ENCODE measurements around the gene CAPN9. TPM values are rescaled to one million over a fixed set of nuclear protein-coding genes. Genes with fewer than 3 reads are reported as not detected.
A peak's percentile ranks its signal among the peaks of the same experiment; 100 is the strongest.

Gene CAPN9
- polyA plus RNA-seq, 3 donors, result 0.98 to 1.3 (median 1.2) TPM

GRCh38 chr1:230786385-230786753, 39.2 kb downstream of the CAPN9 start:
- no peak for DNase-seq (ENCODE audit: extremely low read depth in 1 of 11, low read depth in 9 of 11, low spot score in 4 of 11)

GRCh38 chr1:230787471-230787870, 40.3 kb downstream of the CAPN9 start:
- no peak for DNase-seq (ENCODE audit: extremely low read depth in 1 of 11, low read depth in 9 of 11, low spot score in 4 of 11)

GRCh38 chr1:230788561-230789275, 41.5 kb downstream of the CAPN9 start:
- no peak for DNase-seq (ENCODE audit: extremely low read depth in 1 of 11, low read depth in 9 of 11, low spot score in 4 of 11)

- no peak for DNase-seq (ENCODE audit: extremely low read depth in 1 of 11, low read depth in 9 of 11, low spot score in 4 of 11)
These were observed 42.8 kb downstream of the CAPN9 start for GRCh38 chr1:230790026-230790425.

GRCh38 chr1:230791986-230792564, 44.9 kb downstream of the CAPN9 start:
- DNase-seq (ENCODE audit: extremely low read depth in 1 of 11, low read depth in 9 of 11, low spot score in 4 of 11), result no peak

GRCh38 chr1:230792691-230793462, 45.7 kb downstream of the CAPN9 start:
- DNase-seq (ENCODE audit: extremely low read depth in 1 of 11, low read depth in 9 of 11, low spot score in 4 of 11), result no peak

- no peak for DNase-seq (ENCODE audit: extremely low read depth in 1 of 11, low read depth in 9 of 11, low spot score in 4 of 11)
These were observed 46.2 kb downstream of the CAPN9 start for GRCh38 chr1:230793463-230793745.

- no peak for DNase-seq (ENCODE audit: extremely low read depth in 1 of 11, low read depth in 9 of 11, low spot score in 4 of 11)
These were observed 47.2 kb downstream of the CAPN9 start for GRCh38 chr1:230794431-230794830.

- DNase-seq (ENCODE audit: extremely low read depth in 1 of 11, low read depth in 9 of 11, low spot score in 4 of 11), result no peak
These were observed 47.9 kb downstream of the CAPN9 start for GRCh38 chr1:230794871-230795605.

- DNase-seq (ENCODE audit: extremely low read depth in 1 of 11, low read depth in 9 of 11, low spot score in 4 of 11), result no peak
These were observed 49.4 kb downstream of the CAPN9 start for GRCh38 chr1:230796626-230797025.

- no peak for DNase-seq (ENCODE audit: extremely low read depth in 1 of 11, low read depth in 9 of 11, low spot score in 4 of 11)
These were observed 50.3 kb downstream of the CAPN9 start for GRCh38 chr1:230797376-230797920.

- peak in 10 of 11 donors; percentile 38 to 64 (median 51) for DNase-seq (ENCODE audit: extremely low read depth in 1 of 11, low read depth in 9 of 11, low spot score in 4 of 11)
These were observed 50.8 kb downstream of the CAPN9 start for GRCh38 chr1:230797942-230798365.

- no peak for DNase-seq (ENCODE audit: extremely low read depth in 1 of 11, low read depth in 9 of 11, low spot score in 4 of 11)
These were observed 51.3 kb downstream of the CAPN9 start for GRCh38 chr1:230798491-230798890.

- no peak for DNase-seq (ENCODE audit: extremely low read depth in 1 of 11, low read depth in 9 of 11, low spot score in 4 of 11)
These were observed 54.0 kb downstream of the CAPN9 start for GRCh38 chr1:230800891-230801840.

GRCh38 chr1:230804396-230804795, 57.2 kb downstream of the CAPN9 start:
- DNase-seq (ENCODE audit: extremely low read depth in 1 of 11, low read depth in 9 of 11, low spot score in 4 of 11), result no peak

GRCh38 chr1:230806552-230806951, 59.4 kb downstream of the CAPN9 start:
- DNase-seq (ENCODE audit: extremely low read depth in 1 of 11, low read depth in 9 of 11, low spot score in 4 of 11), result no peak

GRCh38 chr1:230807029-230807428, 59.8 kb downstream of the CAPN9 start:
- DNase-seq (ENCODE audit: extremely low read depth in 1 of 11, low read depth in 9 of 11, low spot score in 4 of 11), result no peak

- no peak for DNase-seq (ENCODE audit: extremely low read depth in 1 of 11, low read depth in 9 of 11, low spot score in 4 of 11)
These were observed 60.5 kb downstream of the CAPN9 start for GRCh38 chr1:230807561-230808280.

Data from renal cortex interstitium (tissue), 11 donors.